Fibroblast of skin of scalp (primary cell): ENCODE results near the gene OR5K1. TPM values are rescaled to one million over a fixed set of nuclear protein-coding genes. Genes with fewer than 3 reads are reported as not detected.
A peak's percentile ranks its signal among the peaks of the same experiment; 100 is the strongest.

Experiments
- DNase-seq: peaks from one replicate; pipeline ENCODE4 v3.0.0-alpha.2; 2013
- polyA plus RNA-seq, 2 experiments: library from polyadenylated mRNA; unstranded; fragments of 120-200 nt; gene quantifications; one replicate each; pipeline ENCODE4 v1.2.1, GENCODE V29; 2013; ENCODE audit not compliant: insufficient read length in 2 of 2

Gene OR5K1
- polyA plus RNA-seq (2013, experiment 1 of 2; ENCODE audit: insufficient read length) = not detected
- polyA plus RNA-seq (2013, experiment 2 of 2; ENCODE audit: insufficient read length) = not detected

DNA sequence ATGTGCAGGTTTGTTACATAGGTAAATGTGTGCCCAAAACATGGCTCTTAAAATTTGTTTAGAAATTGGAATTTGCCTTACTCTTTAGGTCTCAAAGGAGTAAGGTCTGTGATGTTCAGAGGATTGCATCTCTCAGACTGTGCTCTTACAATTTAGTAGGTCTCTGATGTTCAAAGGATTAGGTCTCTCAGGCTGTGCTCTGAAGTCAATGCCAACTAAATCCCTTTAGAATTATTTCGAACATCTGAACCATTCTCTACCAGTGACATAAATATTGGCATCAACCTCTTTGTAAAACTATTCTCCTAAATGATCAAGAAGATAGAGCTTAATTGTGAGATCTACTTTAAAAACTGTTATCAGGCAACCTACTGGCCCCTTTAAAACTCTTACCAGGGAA lies at the start of gene OR5K1:
OR5K1 (plus strand) TSS at position 301 of the 400 bp plus-strand sequence. CDS start 6,376 bp downstream, outside the sequence.
- DNase-seq = no peak

DNA sequence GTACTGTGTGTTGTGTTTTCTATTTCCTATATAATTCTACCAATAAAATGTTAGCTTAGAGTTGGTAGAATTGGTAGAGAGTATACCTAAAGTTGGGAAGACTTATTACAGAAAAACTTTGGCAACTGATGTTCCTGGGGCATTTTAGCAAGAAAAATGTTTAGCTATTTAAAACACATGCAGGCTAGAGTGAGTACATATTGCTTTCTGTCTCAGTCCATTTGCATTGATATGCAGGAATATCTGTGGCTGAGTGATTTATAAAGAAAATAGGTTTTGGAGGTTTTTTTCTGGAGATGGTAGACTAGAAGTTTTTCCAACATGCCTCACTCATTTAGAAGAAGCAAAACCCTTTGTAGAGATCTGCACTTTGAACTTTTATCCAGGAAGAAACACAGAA lies 30.4 kb upstream of the OR5K1 start:
- DNase-seq = no peak

DNA sequence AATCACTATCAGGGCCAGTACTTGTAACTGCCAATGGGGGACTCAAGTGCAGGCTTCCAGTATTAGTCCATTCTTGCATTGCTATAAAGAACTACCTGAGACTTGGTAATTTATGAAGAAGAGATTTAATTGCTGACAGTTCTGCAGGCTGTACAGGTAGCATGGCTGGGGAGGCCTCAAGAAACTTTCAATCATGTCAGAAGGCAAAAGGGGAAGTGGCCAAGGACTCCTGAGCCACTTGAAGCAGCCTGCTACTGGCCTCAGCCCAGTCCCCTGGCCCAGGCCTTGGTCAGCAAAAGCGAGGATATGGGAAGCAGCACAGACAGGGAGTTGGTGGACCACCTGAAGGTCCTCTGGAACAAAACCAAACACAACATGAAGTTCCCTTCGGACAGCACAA lies 29.2 kb upstream of the OR5K1 start:
- DNase-seq = no peak

DNA sequence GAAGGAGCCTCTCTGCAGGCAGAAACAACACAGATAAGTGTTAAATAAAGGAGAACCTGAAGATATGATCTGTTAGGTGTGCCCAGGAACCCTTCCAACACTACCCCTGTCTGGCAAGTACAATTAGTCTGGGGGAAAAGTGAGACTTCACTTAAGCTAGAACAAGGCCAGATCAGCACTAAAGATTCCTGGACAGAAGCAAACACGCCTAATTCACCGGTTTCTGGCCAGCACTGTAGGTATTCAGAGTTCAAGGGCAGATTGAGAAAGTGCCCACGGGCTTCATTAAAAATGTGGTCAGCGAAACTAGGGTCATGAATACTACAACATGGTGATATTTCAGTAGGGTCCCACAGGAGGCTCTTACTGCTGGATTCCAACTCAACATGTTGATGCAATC lies 28.6 kb upstream of the OR5K1 start:
- no peak for DNase-seq

DNA sequence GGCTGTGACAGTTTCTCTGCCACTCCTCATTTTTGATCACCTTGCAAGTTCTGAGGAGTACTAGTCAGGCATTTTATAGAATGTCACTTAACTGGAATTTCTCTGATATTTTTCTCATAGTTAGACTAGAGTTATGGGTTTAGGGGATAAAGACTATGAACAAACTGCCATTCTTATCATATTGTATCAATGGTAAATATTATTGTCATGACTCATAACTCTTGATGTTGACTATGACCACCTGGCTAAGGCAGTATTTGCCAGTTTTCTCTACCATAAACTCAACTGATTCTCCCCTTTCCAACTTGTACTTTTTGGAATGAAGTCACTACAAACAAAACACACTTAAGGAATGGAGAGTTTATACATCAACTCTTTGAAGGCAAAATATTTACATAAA lies 22.7 kb upstream of the OR5K1 start:
- no peak for DNase-seq

DNA sequence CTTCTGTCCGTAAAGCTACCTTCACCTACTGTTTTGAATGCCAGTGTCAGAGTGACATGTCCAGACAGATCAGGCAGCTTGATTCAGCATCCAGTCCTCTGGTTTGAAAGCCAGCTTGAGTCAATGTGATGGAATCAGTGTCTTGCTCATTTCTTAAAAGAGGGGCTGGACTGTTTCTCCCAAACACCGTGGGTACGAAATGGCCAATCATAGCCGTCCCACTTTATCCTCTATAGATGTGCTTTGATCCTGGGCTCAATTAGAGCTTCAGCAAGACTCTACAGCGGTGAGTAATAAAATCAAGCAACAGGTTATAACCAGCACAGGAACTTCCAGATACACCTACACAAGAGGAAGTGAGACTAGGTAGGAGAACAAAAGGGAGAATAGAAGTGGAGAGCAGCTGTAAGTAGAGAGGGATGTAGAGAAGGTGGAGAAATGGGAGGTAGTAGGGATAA lies 17.0 kb upstream of the OR5K1 start:
- DNase-seq = no peak

DNA sequence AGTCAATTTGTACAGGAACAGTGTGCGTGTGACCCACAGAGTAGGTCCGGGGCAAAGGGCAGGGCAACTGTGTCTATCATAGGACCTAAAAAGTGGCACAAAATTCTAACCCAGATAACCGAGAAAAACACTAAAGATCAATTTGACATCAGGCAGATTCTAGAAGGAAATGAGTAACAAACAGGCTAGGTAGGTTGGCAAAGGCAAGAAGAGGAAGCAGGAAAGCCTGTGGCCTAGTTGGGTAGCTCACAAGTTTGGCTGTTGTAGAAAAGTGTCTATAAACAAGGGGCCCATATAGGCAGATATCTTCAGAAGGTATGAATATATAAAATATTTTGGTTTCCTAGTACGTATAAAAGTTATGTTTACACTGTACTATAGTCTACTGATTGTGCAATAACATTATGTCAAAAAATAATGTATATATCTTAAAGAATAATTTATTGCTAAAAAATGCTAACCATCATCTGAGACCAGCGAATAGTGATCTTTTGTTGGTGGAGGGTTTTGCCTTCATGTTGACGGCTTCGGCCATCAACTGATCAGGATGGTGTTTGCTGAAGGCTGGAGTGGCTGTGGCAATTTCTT lies 13.3 kb upstream of the OR5K1 start:
- no peak for DNase-seq

DNA sequence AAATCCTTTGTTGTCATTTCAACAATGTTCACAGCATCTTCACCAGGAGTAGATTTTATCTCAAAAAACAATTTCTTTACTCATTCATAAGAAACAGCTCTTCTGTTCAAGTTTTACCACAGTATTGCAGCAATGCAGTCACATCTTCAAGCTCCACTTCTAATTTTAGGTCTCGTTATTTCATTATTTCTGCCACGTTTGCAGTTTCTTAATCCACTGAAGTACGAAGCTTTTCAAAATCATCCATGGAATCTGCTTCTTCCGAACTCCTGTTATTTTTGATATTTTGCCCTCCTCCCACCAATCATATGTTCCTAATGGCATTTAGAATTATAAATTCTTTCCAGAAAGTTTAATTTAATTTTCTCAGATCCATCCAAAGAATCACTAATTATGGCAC lies 12.6 kb upstream of the OR5K1 start:
- no peak for DNase-seq

DNA sequence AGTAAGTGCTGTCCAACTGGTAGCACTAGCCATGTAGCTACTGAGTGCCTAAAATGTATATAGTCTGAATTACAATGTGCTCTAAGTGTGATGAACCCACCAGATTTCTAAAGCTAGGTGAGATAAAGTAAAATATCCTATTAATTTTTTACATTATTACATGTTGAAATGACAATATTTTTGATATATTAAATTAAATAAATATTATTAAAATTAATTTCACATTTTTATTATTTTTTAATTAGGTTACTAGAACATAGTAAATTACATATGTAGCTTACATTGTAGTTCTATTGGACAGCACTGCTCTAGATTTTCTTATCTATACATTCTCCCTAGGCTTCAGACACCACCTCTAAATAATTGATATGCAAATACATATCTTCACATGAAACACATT lies 9.2 kb upstream of the OR5K1 start:
- DNase-seq = no peak

DNA sequence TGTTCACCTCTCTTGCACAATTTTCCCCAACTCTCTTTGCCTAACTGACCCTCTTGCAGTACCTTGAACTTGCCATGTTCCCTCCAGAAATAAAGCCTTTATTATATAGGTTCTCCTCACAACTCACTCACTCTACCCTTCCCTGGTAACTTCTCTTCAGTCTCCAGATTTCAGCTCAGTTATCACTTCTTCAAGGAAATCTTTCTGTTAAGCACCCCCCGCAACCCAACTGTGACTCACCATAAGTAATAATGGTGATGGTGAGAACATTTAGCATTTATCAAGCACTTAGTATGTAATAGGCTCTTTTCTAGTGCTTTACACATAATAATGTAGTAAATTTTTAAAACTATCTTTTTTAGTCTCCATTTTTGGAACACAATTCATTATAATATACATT lies 8.1 kb upstream of the OR5K1 start:
- no peak for DNase-seq

DNA sequence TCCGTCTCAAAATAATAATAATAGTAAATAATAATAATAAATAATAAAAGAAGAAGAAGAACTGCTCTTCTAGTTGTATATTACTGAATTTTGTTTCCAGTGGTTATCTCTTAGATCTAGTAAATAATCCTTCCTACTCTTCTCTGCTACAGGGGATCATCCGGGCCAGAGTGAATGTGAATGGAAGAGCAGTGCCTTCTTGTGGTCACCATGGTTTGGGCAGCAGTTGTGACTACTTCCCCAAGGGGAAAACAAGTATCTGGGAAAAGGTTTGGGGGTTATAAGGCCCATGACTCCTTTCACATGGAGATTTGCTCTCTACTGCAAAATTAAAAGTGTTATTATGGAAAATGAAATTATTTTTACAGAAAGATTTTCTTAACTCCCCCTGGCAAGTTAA lies 5.5 kb upstream of the OR5K1 start:
- DNase-seq = no peak

DNA sequence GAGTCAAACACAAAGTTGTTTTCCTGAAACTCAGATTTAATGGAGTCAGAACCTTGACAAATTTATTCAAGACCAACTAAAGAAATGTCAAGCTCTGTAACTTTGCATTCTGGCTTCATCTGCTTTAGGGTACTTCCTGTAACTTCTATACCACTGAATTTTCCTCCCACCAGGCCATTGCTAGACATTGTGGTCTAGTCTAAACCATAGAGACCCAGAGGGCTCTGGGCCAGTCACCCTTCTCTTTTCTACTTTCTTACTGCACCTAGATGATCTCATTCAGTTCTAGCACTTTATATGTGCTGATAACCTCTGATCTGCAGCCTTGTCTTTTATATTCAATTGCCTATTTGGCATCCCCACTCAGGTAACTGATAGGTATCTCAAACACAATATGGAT lies 2.8 kb upstream of the OR5K1 start:
- DNase-seq = no peak

DNA sequence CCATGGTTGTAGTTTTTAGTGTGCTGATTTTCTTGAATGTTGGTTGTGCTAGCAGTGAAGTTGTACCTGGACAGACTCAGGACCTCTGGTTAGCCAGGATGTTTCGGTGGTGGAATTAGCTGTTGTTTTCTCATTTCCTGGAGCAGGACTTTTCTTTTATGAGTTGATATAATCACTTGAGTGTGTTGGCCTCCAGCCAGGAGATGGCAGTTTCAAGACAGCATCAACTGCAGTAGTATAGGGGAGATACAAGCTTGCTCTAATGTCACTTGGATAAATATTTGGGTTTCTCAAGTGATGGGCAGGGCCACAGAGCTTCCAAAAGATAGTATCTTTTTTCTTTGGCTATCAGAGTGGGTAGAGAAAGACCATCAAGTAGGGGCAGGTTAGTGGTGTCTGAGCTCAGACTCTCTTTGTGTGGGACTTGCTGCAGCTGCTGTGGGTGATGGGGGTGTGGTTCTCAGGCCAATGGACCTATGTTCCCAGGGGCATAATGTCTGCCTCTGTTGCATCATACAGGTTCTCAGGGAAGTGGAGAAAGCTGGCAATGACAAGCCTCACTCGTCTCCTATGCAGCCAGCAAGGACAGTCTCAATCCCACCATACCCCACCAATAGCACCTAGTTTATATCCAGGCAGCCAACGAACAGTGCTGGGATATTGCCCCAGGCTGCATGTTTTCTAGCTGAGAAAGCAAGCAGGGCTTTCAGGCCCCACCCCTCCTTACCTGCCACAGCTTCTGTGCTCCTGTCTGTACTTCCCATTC lies 19.9 kb downstream of the OR5K1 start:
- DNase-seq = no peak

DNA sequence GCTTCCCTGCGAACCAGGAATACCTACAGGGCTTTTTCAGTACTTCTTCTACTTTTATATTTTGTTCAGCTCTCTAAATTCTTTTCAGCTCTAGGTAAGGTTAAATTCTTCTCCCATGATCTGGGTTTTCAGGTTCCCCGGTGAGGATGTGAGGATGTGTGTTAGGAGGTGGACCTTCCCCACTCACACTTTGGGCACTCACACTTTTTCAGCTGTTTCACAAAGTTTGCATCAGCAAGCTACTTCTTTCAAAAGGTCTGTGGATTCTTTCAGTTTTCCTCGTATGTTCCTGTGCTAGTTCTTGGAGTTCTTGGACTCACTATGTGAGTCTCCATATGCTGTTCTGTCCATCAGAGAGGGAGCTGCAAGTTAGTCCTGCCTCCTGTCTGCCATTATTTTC lies 20.6 kb downstream of the OR5K1 start:
- no peak for DNase-seq

DNA sequence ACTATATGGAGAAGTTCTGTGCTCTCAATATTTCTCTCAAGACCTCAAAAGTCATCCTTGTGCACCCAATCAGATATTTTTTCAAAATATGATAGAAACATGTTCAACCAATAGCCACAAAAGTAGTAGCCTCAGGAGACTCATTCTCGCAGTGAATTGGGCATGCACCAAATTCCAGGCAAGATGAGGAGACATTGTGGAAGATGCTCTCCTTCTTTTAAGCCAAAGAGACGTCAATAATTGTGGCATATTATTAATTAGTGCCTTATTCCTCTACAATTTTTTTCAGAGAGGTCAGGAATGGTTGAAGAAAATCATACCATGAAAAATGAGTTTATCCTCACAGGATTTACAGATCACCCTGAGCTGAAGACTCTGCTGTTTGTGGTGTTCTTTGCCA lies 34.4 kb downstream of the OR5K1 start, which contains the start of gene OR5K2:
OR5K2 (plus strand) TSS at position 301 of the 400 bp plus-strand sequence; CDS start at position 301, 0 bp downstream.
- DNase-seq = no peak

DNA sequence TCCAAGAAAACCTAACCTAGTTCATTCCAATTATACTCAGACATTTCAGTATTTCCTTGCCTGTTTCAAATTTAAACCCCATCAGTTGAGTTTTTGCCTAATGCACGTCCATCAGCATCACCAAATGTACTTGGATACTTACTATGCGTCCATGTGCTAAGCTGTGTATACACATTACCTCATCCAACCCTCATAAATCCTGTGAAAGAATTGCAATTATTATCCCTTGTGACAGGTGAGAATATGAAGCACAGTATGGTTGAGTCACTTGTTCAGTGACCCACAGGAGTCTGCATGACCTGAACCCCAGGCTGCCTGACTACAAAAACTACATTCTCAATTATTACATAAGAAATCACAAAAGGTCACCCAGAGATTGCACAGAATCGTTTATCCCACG lies 37.0 kb downstream of the OR5K1 start:
- no peak for DNase-seq

DNA sequence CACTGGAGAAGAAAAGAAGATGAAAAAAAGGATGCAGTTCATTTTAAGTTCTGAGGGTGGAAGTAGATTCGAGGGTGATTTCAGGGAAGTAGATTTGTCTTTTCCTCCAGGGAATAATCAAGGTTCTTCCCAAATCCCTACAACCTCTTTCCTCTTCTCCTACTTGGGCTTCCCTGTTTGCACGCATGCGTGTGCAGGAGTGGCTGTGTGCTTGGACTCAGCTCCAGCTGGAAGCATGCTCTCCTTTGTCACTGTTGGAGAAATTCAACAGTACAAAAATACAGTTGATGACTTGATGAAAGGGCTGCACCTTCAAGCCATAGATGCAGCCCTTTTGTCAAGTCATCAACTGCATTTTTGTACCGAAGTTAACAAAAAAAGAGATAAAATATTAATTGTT lies 38.3 kb downstream of the OR5K1 start:
- DNase-seq = no peak

DNA sequence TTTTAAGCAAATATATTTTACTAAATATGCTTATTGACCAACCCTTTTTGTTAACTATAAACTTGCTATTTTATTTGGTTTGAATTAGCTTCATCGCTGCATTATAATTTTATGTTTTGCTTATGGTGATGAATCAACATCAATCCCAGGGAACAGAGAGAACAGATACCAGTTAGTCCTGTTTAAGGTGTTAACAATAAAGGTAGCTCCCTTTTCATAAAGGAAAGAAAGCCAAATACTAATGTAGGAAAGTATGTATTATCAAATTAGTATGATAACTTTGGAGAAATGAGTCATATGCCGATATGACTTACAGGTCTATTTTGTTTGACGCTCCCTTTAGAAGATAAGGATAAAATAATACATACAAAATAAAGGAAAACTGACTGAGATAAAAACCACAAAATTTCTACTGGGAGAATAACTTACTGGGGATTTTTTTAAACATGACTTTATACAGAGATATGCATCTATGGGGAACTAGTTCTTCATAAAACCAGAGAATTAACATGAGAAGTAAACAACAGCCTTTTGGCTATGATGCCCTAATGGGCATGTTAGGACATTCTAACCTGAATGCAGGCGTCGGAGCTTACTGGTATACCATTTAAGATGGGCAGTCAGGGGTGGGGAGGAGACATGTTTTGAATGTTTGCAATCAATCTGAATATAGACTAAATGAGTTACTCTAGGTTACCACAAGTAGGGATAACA lies 39.0 kb downstream of the OR5K1 start:
- no peak for DNase-seq

DNA sequence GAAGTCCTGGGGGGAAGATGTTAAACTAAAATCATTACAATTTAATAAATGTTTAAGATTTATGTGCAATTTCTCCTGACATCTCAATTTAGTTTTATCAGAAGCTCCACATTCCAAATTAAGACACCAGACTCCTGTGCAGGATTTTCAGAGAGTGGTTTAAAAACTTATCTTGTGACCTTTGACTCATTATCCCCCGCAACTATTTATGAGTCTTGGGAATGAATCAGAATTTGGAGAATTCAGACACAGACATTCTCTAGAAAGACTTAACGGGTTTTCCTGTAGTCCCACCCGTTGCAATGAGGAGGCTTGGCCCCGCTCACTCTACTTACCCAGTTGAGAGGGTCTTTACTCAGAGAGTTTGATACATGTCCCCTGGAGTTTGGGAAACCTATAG lies 41.5 kb downstream of the OR5K1 start:
- peak; percentile 1 for DNase-seq

DNA sequence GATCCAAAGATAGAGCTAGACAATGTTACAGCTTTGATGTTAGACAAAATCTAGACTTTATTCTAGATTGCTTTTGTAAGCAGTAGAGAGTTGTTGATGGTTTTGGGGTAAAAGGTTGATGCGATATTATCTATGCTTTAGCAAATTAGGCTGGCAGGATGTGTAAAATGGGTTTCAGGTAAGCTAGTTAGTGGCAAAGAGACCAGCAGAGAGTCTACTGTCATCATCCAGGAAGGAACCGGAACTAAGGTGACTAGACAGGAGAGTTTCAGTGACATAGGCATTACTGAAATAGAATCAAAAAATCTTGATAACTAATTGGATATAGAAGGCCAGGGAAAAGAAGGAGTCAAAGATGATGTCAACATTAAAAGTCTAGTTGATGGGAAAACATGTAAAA lies 45.6 kb downstream of the OR5K1 start:
- DNase-seq = no peak

DNA sequence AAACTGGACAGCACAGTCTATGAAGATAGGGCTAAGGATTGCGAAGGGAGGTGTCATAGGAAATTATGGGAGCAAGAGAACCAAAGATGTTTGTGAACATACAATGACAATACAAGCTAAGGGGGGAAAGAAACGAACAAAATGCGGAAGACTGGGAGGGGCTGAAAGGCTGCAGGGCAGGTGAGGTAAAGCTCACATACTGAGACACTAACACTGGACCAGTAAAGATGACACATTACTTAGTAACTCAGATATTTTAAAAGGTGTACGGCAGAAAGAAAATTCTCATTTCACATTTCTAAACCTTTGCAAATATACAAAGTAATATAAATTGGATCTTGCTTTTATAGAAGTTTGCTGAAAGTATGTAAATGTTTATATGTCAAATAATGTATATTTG lies 49.6 kb downstream of the OR5K1 start:
- no peak for DNase-seq

DNA sequence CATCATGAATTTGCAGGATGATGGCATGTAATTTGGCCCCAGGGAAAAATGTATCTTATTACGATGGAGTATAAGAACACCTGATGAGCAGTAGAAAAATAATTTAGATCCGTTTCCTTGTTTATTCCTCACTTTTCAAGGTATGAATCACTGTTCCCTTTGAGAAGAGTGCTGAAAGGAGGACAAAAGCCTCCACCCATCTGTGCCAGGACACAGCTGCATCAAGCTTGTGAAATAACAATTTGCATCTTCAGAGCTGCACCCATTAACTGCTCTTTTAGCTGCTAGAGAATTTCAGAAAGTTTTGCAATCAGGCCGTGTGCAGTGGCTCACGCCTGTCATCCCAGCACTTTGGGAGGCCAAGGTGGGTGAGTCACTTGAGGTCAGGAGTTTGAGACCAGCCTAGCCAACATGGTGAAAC lies 50.1 kb downstream of the OR5K1 start:
- no peak for DNase-seq

DNA sequence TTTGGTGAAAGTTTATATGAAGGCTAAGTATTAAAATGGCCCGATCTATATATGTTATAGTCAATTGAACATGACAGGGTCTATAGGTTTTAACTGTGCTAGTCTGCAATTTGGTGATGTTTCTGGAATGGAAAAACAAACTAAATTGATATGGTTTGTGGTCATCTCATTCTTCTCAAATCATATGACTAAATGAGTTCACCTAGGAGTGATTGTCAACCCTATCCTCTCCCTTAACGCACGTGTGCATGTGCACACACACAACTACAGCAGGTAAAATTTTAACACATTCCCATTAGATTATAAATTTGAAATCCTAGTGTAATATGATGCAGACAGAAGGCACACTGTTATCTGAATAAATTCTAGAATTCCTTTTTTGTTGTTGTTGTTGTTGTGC lies 50.7 kb downstream of the OR5K1 start:
- DNase-seq = no peak

DNA sequence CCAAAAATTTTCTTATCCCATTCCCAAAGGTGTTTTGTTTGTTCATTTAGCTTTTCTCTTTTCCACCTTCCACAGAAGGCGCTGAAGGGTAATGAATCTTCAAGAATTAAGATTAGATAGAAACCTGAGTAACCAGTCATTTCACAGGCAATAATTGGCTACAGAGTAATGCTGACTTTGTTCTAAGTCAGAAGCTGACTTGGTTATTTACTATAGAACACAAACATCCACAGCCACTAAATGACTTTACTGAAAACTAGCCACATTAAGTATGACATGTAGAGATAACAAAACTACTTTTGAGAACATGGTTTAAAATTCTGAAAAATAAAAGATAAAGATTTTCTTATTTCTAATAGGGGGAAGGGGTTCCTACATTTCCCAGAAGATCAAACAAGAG lies 51.9 kb downstream of the OR5K1 start:
- DNase-seq = no peak
